Heart left ventricle (tissue), 13 donors: ENCODE data around the gene UNC93A.

Source experiments
- CTCF ChIP-seq, 12 donors: fragments of 200-600 bp; sonication (generic) in 4 of 12; IDR thresholded peaks; one replicate each; pipeline versions ENCODE4 v1.5.0 to v1.8.0; 2018 to 2022; ENCODE audit warnings: antibody characterized with exemption in 12 of 12, mild to moderate bottlenecking in 5 of 12
- POLR2A ChIP-seq, 2 donors: fragments of 450-650 bp; IDR thresholded peaks; one replicate each; pipeline ENCODE4 v1.6.1; 2017; ENCODE audit warnings: antibody characterized with exemption in 2 of 2, mild to moderate bottlenecking in 2 of 2, moderate library complexity in 2 of 2
- donor health status: ischemic (EF 13 %, LVEDD 7.1; RV severe dilation, severe dysfunction).
- donor health status: DM: no; HTN: yes; CAD: no.
- donor health status: DM: no; HTN: no; CAD: no.
- donor health status: ischemic (EF 25% LVEDD 6.9; RV normal size, moderate dysfunction).
- donor health status: ischemic (EF 25% LVEDD 5.7; RV mildly dilated, moderate dysfunction).
- donor health status: ischemic (EF 35%, LVEDD 5.7; RV mildly dilated, moderate dysfunction).
- donor health status: nonischemic (EF 11% LVEDD 7.7; RV severe dilation, severe dysfunction).
- donor health status: DM: yes; HTN: yes; CAD: no.
- donor health status: PGD.
- donor health status: ischemic (EF 29% LVEDD 5.4; RV normal size, mild dysfunction).
- donor health status: nonischemic (EF 23%, LVEDD 6.1; RV moderate dilation, normal function).

DNA sequence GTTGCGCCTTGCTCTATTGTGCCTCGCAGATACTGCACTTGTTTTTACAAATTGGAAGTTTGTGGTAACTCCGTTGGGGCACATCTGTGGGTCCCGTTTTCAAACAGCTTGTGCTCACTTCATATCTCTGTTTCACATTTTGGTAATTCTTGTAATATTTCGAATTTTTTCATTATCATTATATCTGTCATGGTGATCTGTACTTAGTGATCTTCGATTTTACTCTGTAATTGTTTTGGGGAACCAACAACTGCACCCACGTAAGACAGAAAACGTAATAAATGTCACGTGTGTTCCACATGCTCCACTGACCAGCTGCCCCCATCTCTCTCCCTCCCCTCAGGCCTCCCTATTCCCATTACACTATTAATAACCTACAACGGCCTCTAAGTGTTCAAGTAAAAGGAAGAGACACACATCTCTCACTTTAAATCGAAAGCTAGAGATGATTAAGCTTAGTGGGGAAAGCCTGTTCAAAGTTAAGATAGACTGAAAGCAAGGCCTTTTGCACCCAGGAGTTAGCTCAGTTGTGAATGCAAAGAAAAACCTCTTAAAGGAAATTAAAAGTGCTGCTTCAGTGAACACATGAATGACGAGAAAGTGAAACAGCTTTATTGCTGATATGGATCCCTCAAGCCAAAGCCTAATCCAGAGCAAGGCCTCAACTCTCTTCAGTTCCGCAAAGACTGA is 60.7 kb downstream of the UNC93A start:
- TF ChIP-seq POLR2A (IDR thresholded peaks at IDR 0.05) (no peak), CTCF (IDR thresholded peaks at IDR 0.05) (no peak)
